HL-60 (cell line): ENCODE results near the gene DPP10.

Experiments
- CTCF ChIP-seq: IDR thresholded peaks from one replicate; pipeline ENCODE4 v1.5.1; 2011; ENCODE audit warnings: low read length, control low read depth, inconsistent platforms; ENCODE audit not compliant: insufficient read depth
- GABPA ChIP-seq: IDR thresholded peaks from 2 replicates; pipeline ENCODE4 v1.6.1; 2012; ENCODE audit warnings: low read depth
- POLR2AphosphoS5 ChIP-seq: IDR thresholded peaks from 2 replicates; pipeline ENCODE4 v1.6.1; 2012; ENCODE audit warnings: low read depth
- REST ChIP-seq: IDR thresholded peaks from 2 replicates; pipeline ENCODE4 v1.6.1; 2012; ENCODE audit warnings: low read depth; ENCODE audit not compliant: insufficient replicate concordance
- SPI1 ChIP-seq: IDR thresholded peaks from 2 replicates; pipeline ENCODE4 v1.6.1; 2012; ENCODE audit warnings: low read depth, mild to moderate bottlenecking, borderline replicate concordance

GRCh38 chr2:114518738-114519137, 76.3 kb downstream of the DPP10 start:
- TF ChIP-seq GABPA (no peak), CTCF (no peak), REST (no peak), POLR2AphosphoS5 (no peak), SPI1 (no peak)
